GM18508 (cell line): ENCODE results near the gene IQCM.

Experiments used
- ATAC-seq: cut with Tn5 transposase; IDR thresholded peaks from one replicate; pipeline ENCODE4 v1.9.1; 2021; ENCODE audit warnings: moderate number of reproducible peaks; ENCODE audit not compliant: insufficient read depth, unreplicated experiment

The IQCM gene

GRCh38 chr4:149784018-149784417 lies 31.6 kb downstream of the IQCM start:
- no peak for ATAC-seq

DNA sequence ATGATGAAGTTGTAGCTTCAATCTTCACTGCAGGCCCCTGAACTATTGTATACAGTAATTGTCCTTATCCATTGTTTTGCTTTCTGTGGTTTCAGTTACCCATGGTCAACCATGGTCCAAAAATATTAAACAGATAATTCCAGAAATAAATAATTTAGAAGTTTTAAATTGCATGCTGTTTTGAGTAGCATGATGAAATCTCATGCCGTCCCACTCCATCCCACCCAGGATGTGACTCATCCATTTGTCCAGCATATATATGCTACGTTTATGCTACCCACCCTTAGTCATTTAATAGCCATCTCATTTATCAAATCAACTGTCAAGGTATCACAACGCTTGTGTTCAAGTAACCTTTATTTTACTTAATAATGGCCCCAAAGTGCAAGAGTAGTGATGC lies 34.5 kb downstream of the IQCM start:
- ATAC-seq: no peak

GRCh38 chr4:149768477-149768876 lies 47.2 kb downstream of the IQCM start:
- ATAC-seq: no peak

GRCh38 chr4:149766135-149766534 lies 49.5 kb downstream of the IQCM start:
- ATAC-seq: no peak

DNA sequence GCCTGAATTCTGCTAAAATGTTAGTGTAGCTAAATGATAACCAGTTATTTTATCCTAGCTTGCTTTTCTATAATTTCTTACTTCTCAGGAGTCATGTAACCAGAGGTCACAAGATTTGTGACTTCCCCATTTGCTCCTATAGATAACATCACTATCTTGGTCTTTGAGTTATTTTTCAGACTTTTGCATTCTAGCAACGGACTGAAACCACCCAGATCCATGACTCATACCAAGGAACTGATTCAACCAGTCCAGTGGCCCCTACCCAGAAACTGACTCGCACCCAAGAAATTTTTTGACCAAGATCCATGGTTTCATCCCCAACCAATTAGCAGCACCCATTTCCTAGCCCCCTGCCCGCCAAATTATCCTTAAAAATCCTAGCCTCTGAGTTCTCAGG lies 50.0 kb downstream of the IQCM start:
- ATAC-seq: no peak

DNA sequence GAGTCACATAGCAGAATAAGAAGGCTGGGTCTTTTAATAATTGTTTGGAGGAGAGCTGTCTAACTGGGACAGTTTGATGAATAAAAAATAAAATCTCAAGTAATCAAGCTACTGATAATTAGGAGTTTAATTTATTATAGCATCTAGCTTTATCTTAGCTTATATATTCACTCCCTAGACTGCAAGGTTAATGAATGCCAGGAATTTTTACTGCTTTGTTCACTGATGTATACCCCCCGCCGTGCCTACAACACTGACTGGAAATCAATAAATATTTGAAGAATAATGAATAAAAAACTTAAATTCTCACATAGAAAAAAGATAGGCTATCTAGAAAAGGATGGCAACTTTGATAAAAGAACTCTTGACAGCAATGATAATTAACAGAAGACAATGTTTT lies 59.7 kb downstream of the IQCM start:
- no peak for ATAC-seq

DNA sequence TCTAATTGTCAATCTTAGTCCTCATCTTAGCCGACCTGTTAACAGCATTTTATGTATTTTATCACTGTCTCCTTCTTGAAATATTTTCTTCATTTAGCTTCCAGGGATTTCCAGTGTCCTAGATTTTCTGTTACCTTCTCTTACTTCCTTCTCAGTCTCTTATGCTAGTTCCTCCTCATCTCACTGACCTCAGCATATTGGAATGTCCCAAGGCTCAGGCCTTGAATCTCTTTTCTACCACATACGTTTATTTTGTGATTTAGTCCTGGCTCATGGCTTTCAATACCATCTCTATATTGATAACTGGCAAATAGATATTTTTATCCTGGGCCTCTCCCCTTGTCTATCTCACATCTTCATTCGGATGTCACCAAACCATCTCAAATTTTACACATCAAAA lies 61.1 kb downstream of the IQCM start:
- ATAC-seq: no peak

GRCh38 chr4:149752729-149753128 lies 62.9 kb downstream of the IQCM start:
- no peak for ATAC-seq

GRCh38 chr4:149751174-149751573 lies 64.5 kb downstream of the IQCM start:
- no peak for ATAC-seq

GRCh38 chr4:149749784-149750183 lies 65.9 kb downstream of the IQCM start:
- ATAC-seq: no peak

DNA sequence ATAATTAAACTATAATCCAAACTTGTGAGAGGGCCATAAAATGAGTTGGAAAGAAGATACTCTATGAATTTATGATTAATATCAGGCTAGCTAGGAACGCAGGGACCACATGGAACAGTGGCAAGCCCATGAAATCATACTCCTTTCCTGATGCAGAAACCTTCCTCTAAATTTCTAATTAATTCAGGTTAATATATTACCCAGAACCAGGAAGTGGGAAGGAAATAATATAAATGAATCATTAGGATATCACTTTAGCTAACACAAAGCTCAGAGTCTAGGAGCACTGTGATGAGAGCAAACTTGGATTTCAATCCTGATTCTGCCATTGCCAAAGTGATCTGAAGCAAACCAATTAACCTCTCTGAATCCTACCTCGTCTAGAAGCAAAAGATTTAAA lies 68.0 kb downstream of the IQCM start:
- no peak for ATAC-seq

DNA sequence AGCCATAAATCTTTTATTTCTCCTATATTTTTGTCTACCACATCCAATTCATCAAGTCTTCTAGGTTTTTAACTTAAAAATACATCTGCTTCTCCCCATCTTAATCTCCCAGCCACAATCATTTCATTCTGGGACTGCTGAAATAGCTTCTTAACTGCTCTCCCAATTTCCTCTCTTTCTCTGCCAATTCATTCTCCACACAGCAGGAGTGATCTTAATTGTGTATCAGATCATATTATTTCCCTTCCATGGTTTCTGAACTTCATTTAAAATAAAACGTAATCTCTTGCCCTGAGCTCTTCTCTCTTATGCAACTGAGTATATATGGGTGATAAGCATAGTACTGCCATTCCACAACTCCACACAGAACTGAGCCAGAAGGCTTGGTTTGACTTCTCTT lies 69.4 kb downstream of the IQCM start:
- no peak for ATAC-seq

DNA sequence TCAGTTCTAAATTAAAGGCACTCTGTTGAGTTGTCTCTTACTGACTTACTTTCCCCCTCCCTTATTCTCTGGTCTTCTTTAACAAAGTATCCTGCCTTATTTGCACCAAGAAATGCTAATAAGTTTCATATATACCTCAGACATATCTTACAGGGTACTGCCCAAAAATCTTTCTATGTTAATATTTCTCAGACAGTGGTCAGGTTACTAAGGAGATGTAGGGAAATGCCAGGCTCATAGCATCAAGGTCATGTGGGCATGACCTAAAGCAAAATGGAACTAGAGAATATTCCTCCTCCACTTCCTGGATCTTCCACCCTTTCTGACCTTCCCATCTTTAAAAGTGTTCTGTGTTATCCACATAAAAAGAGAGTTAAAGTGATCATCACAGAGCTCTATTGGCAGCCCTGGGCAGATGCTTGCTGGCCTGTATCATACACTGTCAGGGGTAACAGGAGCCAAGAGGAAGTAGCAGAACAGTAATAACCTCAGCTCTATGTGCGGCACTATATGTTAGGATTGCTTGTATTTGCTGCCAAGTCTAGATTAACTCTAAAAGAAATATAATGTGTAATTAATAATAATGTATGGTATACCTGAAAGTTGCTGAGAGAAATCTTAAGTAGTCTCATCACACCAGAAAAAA lies 74.3 kb downstream of the IQCM start:
- ATAC-seq: peak; percentile 63

DNA sequence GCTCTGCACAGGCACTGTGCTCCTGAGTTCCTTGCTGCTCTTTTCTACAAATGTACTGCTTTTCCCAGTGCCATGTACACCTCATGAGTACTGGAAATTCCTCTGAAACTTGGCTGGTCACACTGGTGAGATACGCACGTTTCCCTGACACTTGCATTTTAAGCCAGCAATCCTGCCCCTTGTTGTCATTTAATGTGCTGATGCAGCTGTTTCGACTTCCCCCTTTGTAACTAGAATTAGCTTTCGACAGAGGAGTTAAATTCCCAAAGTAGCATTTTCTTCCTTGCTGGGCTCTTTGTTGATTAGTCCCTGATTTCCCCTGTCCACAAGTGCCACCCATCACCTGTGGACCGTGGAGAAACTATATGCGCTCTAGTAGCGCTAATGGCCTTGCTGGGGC lies 77.5 kb downstream of the IQCM start:
- ATAC-seq: no peak

DNA sequence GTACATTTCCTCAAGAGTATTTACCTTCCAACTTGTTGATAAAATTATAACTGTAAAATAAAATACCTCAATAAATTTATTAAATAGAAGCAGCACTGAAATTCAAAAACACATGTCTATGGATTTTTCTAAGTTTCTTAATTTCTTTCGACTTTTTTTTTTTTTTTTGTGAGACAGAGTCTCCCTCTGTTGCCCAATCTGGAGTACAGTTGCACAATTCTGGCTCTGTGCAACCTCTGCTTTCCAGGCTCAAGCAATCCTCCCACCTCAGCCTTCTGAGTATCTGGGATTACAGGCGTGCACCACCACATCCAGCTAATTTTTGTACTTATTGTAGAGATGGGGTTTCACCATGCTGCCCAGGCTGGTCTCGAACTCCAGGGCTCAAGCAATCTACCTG lies 79.8 kb downstream of the IQCM start:
- ATAC-seq: no peak

DNA sequence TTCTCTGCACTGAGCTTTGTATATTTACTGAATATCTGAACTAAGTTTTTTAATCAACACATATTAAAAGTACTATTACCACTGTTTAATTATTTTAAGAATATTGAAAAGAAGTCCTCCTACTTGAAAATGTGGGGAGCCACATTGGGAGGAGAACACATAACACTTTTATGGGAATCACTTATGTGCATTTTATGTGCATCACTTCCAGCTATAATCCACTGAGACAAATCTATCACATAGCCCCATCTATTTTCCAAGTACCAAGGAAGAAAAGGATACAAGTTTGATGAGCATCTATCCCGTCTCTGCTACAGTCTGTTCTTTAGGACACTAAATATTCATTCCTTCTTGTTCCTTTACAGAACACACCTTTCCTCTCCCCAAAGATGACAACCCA lies 87.2 kb downstream of the IQCM start:
- ATAC-seq: no peak

GRCh38 chr4:149727663-149728062 lies 88.0 kb downstream of the IQCM start:
- ATAC-seq: no peak

- no peak for ATAC-seq
These were observed 92.6 kb downstream of the IQCM start for GRCh38 chr4:149723065-149723464.

DNA sequence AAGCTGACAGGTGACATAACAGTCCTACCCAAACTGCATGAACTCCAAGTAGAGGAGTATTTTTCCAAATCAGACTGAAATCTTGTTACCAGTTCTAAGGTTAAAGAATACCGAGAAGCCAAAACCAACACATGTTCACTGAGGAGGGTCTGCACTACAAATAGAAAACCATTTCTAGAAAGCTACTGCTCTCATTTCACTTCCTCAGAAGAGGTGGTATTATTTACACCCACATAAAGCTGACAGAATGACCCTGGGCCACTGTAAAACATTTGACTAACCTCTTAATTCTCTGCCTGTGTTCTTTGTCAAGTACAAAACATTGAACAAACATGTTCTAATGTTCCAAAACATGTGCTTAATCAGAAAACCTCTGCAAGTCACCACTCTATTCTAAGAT lies 95.8 kb downstream of the IQCM start:
- ATAC-seq: no peak

GRCh38 chr4:149719357-149719756 lies 96.3 kb downstream of the IQCM start:
- no peak for ATAC-seq

DNA sequence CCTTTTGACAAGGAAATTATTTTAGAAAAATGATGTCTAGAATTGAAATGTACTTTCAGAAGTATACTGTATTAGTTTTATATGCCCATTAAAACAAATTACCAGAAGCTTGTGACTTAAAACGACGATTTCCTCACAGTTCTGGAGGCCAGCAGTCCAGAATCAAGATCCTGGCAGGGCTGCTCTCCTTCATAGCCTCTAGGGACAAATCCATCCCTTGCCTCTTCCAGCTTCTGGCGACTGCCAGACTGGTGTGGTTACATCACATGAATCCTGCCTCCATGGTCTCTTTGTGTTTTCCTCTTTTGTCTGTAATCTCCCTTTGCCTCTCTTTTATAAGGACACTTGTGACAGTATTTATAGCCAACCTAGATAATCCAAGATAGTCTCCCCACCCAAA lies 97.1 kb downstream of the IQCM start:
- ATAC-seq: no peak

DNA sequence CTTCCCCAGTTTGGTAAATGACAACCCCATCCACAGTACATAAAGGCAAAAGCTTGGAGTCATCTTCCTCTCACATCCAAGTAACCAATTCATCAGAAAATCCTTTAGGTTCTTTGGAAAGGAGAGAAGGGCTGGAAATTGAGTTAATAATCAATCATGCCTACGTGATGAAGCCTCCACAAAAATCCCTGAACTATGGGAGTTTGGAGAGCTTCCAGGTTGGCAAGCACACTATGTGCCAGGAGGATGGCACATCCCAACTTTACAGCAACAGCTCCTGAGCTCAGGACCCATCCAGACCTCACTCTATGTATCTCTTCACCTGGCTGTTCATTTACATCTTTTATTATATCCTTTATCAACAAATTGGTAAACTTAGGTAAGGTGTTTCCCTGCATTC lies 98.9 kb downstream of the IQCM start:
- no peak for ATAC-seq
